GM19351 (cell line): ENCODE measurements around the gene CERK.

Source experiments
- ATAC-seq: cut with Tn5 transposase; IDR thresholded peaks from one replicate; pipeline ENCODE4 v1.9.1; 2021; ENCODE audit warnings: mild to moderate bottlenecking, moderate library complexity; ENCODE audit not compliant: unreplicated experiment

CERK gene

DNA sequence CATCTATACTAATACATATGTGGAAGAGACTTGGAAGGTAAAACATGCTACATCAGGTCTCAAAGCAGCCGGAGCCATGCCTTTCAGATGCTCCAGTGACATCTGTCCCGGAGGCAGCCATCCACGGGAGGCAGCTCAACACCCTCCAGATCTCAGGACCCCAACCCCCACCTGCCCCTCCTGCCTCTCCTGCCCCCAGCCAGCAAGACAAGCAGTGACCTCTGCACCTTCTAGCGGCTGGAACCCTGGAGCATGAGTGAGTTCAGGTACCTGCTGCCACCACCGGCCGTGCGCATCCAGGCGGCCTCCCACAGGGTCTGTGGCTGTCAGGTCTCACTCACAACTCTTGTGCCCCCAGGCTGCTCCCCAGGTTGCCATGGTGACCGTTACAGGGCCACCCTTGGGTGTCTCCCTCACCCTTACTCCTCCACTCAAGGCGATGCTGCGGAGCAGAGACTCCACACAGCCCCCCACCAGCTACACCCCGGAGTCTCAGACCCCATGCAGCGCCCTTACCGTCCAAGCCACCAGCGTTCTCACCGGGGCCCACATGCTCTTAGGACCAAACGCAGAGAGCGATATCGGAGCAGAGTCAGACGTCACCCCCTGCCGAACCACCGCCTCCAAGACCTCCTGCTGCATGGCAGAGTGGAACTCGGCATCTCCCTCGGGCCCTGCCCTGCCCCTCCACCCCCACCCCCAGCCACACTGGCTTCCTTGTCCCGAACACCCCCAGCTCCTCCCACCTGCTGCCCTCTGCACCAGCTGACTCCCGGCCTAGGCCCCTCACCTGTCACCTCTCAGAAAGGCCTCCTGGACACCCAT, 34.7 kb downstream of the CERK start:
- ATAC-seq: no peak

DNA sequence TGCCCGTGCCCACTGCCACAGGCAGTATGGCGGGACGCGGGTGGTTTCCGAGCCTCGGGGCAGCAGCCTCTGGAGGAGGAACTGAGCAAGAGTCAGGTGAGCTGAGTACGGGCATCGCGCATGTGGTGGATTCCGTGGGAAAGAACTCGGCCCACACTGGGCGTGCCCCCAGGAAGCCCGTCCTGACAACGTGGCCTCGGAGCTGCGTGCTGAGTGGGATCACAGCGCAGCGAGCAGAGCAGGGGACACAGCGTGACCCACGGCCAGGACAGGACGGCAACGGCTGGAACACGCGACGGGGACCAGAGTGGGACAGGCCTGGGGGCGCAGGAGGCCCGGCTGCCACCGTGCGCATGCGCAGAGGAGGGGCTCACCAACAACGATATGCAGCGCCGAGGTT, 36.8 kb downstream of the CERK start:
- no peak for ATAC-seq

DNA sequence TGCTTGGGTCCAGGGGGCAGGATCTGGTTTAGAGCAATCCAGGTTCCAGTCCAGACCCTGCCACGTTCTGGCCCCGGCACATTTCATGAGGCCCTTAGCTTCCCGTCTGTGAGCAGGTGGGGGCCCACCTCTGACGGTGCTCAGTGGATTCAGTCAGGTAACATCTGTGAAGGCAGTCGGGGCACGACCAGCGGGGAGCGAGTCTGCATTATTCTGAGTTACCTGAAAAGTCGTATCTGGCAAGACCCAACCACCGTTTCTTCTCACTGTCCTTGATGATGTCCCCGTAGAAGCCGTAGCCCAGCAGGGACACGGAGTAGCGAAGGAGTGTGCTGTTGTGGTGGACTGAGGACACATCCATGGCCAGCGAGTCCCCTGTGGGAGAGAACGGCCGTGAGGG, 39.0 kb downstream of the CERK start:
- no peak for ATAC-seq

DNA sequence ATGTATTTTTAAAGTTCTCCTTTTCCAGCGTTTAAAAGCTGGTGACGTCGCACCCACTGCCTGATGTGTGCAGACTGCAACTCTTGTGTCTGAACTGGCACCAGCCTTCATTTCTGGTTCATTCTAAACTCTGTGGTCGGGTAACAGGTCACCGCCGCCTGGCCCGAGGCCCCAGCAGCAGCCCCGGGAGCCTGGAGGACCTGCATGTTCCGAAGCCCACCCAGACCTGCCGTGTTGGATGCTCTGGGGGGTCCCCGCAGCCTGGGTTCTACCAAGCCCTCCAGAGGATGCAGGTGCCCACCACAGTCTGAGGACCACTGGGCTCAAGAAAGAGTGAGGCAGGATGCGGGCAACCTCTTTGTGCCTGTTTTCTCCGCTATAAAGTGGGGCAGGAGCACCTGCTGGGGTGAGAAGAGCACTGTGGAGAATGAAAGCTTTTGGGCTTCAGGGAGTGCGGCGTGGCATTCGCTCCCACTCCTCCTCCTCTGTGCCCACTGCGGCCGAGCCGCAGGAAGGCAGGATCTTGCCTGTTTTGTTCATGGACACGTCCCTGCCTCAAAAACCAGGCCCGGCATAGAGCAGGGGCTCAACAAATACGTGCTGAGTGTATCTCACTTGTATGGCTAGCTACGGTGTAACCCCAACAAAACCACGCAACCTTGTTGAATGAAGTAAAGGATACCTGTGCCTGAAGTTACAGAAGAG, 40.1 kb downstream of the CERK start:
- no peak for ATAC-seq

DNA sequence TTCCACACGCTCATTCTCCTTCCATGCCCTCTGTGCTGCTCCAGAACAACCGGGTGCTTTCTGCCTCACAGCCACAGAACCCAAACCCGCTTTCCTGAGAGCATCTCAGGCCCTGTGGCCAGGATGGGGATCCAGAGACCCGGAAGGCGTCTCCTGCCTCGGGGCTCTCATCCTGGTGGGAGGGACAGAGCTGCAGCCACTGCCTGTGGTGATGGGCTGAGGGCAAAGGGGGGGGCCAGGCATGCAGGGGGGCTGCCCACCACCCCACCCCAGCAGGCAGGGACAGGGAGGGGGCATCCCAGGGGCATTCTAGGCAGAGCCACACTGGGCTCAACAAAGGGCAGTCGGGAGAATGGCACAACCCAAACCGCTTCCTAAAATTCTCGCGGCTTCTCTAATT, 41.4 kb downstream of the CERK start:
- ATAC-seq: no peak

DNA sequence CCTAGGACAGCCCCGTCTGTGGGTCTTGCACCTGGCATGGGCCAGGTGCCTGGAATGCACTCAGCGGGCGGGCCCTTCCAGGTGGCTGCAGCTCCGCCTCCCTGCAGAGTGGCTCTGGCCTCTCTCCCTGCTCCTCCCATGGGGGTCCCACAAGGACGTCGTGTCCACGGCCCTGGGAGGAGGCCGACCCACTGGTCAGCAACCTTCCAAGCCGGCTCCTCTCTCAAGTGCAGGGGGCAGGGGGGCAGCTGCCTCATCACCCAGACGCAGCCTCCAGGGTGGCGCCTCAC, 41.9 kb downstream of the CERK start:
- no peak for ATAC-seq

DNA sequence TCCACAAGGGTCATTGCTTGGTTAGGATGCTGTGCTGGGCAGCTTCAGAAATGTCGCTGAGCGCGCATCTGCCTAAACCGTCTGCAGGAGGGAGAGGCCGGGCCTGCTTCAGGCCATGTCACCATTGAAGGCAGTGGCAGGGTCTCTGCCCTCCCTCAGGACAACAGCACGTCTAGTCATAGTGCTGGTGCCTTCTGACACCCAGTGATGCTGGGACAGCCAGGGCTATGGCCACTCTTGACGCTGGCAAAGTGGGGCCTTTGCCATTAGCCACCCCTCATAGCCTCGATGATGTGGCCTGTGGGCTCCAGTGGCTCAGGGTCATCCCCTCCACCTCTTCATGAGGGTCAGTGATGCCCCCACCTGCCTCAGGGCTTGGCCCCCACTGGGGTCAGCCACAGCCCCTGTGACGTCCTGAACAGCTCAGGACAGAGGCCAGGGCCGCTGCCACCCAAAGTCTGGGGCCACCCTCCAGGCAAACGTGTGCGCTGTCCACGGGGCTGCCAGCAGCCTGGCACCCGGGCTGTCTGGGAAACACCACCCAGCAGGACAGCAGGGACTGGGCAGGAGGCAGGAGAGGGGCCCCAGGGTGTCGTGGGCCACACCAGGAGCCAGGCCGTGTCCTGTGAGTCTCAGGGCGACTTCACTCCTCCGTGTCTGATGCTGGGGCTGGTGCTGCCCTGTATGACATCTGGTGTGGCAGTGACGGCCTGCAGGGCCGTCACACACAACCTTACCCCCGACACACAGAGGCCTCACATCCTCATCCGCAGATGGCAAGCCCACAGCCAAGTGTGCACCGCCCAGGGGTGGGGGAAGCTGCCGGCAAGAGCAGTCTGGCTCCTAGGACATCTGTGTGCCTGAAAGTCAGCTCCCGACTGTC, 42.5 kb downstream of the CERK start:
- ATAC-seq: no peak

DNA sequence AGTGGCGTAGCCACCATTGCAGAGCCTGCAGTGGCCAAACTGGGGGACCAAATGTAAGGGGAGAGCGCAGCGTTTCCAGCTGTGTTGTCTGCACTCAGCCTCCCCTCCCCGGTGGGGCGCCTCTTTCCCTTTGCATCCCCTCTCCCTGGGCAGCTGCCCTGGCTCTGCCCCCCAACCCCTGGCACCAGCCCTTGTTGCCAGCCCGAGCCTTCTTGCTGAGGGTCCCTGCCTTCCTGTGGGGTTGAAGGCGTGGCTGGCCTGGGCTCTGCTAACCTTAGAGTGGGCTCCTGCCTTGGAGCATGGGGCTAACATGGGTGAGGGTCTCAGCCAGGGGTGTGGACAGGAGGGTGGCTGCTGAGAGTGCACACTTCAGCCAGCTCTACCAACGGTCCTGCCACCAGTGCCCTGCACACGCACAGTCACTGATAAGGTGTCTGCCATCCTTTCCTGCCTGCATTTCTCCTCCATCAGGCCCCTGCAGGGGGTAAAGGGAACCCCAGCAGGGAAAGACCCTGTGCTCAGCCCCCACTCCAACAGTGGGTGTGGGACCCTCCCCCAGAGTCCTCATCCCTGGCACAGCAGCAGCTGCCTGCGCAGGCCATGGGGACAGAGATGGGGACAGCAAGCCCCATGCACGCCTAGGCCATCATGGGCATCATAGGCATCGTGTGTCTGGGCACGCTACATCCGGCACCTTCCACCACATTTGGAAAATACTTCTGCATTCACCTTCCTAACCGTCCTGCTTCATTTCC, 43.5 kb downstream of the CERK start:
- no peak for ATAC-seq

DNA sequence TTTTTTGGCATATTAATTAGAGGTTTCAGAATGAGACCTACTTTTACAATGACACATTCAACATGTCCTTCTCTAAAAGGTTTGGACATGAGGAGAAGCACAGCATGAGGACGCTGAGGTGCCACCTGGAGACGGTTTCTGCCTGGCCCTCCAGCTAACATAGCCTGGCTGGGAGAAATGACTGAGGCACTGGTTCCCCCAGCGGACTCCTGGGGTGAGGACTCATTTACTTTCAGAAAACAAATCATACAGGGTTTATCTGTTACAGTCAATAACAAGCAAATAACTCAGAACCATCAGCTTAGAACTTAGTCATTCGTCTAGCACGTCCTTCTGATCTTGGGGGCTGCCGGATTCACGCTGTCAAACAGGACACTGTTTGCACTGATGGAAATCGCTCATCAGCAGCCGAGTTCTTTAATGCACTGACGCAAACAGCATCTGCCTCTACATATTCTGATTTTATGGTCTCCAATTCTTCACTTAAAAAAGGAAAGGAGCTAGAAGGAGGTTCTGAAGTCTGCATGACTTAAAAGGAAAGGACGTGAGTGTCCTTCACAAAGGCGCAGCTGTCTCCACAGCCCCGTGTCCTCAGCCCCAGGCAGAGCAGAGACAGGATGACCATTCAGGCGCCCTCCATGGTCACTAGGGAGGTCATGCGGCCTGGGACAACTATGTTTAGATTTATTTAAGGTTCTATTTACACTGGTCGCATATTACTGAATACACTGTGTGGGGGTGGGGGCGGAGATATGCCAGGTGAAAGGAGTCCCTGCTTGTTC, 44.2 kb downstream of the CERK start:
- no peak for ATAC-seq

DNA sequence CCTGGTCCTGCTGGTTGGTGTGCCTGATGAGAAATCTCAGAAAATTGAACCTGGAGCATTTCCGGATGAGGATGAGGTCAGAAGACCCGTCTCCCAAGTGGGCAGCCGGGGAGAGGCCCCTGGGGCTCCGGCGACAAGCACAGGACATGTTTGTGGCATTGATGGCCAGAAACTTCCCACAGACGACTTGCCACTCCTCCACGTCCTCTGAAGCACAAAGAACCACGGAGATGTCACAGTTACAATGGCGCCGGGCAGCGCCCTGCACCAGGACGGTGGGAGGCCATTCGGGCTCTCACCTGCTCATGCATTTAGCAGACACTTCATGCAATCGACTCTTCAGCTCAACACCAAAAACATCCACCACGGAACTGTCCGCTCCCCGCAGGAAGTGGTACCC, 46.5 kb downstream of the CERK start:
- ATAC-seq: no peak

DNA sequence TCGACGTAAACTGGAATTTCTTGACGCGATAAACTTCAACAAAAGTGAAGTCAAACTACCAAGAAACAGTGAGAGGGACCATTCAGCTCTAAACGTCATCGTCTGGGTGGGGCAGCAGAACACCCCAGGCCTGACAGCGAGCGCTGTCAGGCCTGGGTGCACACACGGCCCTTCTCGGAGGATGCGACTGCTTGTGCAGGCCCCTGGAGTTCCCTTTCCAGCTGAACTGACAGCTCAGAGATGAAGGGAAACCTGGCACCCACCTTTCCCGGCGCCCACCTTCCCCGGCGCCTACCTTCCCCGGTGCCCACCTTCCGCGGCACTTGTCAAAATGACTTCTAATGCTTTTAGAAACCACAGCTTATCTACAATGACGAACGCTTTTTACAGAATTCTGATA, 47.9 kb downstream of the CERK start:
- no peak for ATAC-seq

DNA sequence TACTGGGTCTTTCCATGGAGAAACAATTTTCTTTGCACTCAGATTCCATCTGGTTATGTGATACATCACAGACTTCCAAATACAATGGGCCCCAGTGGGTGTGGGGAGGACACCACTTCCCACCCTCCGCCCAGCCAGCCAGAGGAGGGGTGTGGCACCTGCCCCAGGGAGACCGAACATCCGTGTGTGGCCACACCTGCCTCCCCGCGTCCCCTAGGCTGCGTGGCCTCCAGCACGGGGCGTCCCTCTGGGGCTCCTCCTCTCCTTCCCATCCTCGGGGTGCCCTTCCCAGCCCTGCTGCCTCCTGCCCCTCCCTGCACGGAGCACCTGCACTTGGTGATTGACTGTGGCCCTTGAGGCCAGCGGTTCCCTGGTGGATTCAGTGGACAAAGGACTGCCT, 49.1 kb downstream of the CERK start:
- ATAC-seq: no peak

DNA sequence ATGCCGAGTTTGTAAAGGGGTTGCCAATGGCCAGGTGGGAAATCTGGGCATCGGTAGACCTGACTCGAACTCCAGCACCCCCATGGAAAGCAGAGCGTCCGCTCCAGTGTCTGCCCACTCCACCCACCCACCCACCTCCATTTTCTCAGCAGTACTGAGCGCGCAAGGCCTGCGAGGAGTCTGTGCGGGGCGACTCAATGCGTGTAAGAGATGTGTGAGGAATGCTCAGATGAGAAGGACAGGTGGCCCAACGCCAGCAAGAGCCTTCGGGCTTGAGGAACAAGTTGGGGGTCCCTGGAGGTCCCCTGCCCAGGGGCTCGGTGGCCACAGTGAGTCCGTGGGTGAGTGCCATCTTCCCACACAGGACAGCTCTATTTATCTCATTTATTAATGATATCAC, 50.6 kb downstream of the CERK start:
- no peak for ATAC-seq

DNA sequence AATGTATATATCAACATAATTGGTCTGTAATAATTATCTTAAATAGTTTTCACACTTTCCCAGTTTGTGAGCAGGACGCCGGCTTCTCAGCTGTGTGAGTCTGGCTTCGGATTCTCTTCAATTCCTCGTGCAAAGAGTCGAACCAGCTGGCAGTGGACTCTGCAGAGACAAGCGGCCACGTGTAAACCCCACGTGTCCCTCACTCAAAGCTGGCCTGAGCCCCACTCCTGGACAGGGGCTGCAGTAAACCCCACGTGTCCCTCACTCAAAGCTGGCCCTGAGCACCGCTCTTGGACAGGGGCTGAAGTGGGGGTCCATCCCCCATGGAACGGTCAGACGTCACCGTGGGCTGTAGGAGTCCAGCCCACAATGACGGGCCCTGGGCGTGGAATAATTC, 51.0 kb downstream of the CERK start:
- ATAC-seq: no peak

DNA sequence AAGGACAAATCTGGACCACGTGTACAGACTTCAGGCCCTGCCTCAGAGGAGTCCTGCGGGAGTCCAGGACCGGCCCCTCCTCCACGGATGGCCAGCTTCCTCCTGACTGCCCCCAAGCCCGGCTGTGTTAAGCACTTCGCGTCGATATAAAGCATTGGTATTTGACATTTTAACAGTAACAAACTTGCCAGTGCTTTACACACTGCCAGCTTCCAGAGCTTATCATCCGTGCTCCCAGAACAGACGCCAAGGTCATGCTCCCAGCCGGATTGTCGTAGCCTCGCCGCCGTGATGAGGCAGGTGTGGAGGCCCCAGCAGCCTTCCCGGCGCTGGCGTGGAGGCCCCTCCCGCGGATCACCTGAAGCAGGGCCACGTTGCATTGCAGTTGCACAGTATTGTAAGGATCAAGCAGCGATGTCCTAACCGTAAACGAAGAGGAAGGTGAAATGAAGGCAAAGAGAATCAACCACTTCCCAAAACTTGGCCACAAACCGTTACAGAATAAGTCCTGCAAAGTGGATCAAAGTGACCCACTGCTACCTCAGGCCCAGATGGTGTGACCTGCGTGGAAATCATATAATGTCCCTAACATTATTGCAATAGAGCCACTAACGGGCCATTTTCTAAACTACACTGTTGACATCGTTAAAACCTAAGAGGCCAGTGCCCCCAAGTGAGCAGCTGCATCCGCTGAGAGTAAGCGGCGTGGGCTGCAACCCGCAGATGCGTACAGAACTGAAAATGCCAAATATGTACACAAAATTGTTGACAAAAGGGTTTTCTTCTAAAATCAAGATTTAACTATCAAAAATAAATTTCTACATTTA, 51.6 kb downstream of the CERK start:
- ATAC-seq: no peak

DNA sequence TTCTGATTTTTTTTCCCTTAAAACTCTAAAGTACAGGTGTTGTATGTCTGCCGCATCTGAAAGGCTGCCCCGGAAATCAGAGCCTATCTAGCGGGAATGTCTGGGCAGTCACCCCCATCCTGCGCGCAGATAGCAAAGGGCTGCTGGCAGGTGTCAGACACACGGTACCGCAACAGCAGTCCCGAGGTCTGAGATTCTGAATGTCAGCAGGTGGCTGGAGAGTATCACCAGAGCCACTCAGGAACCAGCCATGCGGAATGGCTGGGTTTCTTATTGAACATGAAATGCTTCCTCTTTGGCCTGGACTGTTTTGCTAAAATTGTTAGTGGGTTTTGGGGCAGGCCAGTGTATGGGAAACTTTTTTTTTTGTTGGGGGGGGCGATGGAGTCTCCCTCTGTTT, 53.3 kb downstream of the CERK start:
- ATAC-seq: no peak

DNA sequence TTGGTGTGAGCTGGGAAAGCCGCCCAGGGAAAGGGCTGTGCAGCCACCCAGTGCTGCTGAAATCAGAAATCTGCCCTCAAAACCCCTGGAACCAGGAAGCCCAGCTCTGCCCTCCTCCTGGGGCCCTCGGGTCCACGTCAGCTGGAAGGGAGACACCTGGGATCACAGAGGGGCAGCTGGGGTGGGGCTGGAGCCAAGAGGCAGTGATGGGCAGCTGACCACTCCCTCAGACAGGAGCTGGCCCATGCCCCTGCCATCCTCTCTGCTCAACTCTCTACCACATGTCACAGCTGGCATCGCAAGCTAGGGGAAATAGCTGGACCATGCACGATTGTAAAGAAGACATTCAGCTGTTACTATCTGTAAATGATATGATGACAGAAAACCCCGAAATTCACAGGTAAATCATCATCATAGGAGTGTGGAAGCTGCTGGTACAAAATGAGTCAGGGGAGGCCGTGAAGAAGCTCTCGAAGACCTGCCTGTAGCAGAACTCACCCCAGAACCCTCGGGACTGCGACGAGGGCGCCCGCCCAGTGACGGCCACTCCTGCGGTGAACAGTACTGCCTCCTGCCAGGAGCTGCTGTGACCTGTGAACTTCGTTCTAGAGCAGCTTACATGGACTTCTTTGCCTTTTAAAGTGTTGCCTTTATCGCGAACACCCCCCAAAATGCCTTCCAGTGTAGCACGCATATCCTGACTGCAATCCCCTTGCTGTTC, 55.9 kb downstream of the CERK start:
- no peak for ATAC-seq

DNA sequence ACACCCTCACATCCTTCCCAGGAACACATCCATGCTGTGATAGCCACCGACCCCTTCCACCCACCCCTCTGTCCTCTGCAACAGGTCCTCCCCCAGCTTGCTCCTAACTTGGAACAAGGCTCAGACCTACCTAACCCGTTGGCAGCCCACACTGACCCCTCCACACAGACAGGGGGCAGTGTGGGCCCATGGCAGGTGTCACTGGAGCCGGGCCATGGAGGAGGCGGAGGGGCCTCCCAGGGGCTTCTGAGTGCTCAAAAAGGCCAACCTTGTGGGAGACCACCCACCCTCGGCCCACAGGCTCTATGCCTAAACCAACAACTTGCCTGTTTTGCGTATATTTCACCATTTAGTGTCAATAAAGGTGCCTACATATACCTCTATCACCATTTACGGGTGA, 57.0 kb downstream of the CERK start:
- no peak for ATAC-seq
